Neural progenitor cell (in vitro differentiated cells): ENCODE measurements around the gene ZNF616. TPM values are rescaled to one million over a fixed set of nuclear protein-coding genes. Genes with fewer than 3 reads are reported as not detected.

Experiments
- DNase-seq: peaks from one replicate; pipeline ENCODE4 v3.0.0-alpha.2; 2016; ENCODE audit warnings: low spot score
- H2AFZ ChIP-seq: fragments of 200-600 bp; sonication (generic); replicated peaks from 2 replicates; pipeline ENCODE4 v1.6.1; 2016; ENCODE audit warnings: antibody characterized with exemption
- H3F3A ChIP-seq: fragments of 200-600 bp; sonication (generic); 2 replicates; pipeline ENCODE4 v1.6.1; 2016; ENCODE audit warnings: antibody characterized with exemption, low read depth
- H3K27ac ChIP-seq: fragments of 200-600 bp; sonication (generic); 2 replicates; pipeline ENCODE4 v1.5.1; 2016; ENCODE audit warnings: mild to moderate bottlenecking
- H3K27me3 ChIP-seq: fragments of 200-600 bp; sonication (generic); 2 replicates; pipeline ENCODE4 v1.6.1; 2016; ENCODE audit warnings: mild to moderate bottlenecking, moderate library complexity
- H3K36me3 ChIP-seq: fragments of 200-600 bp; sonication (generic); 2 replicates; pipeline ENCODE4 v1.5.1; 2016
- H3K4me1 ChIP-seq: fragments of 200-600 bp; sonication (generic); 2 replicates; pipeline ENCODE4 v1.6.1; 2016; ENCODE audit warnings: mixed run types
- H3K4me2 ChIP-seq: fragments of 200-600 bp; sonication (generic); 2 replicates; pipeline ENCODE4 v1.6.1; 2016
- H3K4me3 ChIP-seq: fragments of 200-600 bp; sonication (generic); 2 replicates; pipeline ENCODE4 v1.5.1; 2016
- H3K79me2 ChIP-seq: fragments of 200-600 bp; sonication (generic); 2 replicates; pipeline ENCODE4 v1.6.1; 2016; ENCODE audit warnings: low read depth
- H3K9ac ChIP-seq: fragments of 200-600 bp; sonication (generic); 2 replicates; pipeline ENCODE4 v1.6.1; 2016
- H3K9me3 ChIP-seq: fragments of 200-600 bp; sonication (generic); 2 replicates; pipeline ENCODE4 v1.5.1; 2016; ENCODE audit warnings: low read depth
- H4K20me1 ChIP-seq: fragments of 200-600 bp; sonication (generic); 2 replicates; pipeline ENCODE4 v1.6.1; 2016; ENCODE audit warnings: low read depth
- H3K27ac Mint-ChIP-seq: 3 replicates; pipeline ENCODE4 v1.8.0; 2021; ENCODE audit warnings: mixed read lengths
- H3K27me3 Mint-ChIP-seq: 2 replicates; pipeline ENCODE4 v1.8.0; 2022; ENCODE audit warnings: low read depth, mild to moderate bottlenecking, inconsistent platforms, moderate library complexity, mixed read lengths; ENCODE audit not compliant: insufficient read depth
- H3K36me3 Mint-ChIP-seq: 3 replicates; pipeline ENCODE4 v1.8.0; 2021; ENCODE audit warnings: mixed read lengths
- H3K4me1 Mint-ChIP-seq: 3 replicates; pipeline ENCODE4 v1.8.0; 2021; ENCODE audit warnings: mixed read lengths
- H3K4me3 Mint-ChIP-seq: 3 replicates; pipeline ENCODE4 v1.8.0; 2021; ENCODE audit warnings: mild to moderate bottlenecking, moderate library complexity, mixed read lengths
- H3K9me3 Mint-ChIP-seq: 3 replicates; pipeline ENCODE4 v1.8.0; 2020; ENCODE audit warnings: mixed read lengths
- EZH2 ChIP-seq: fragments of 200-600 bp; sonication (generic); IDR thresholded peaks from 2 replicates; pipeline ENCODE4 v1.6.1; 2017; ENCODE audit warnings: antibody characterized with exemption, mild to moderate bottlenecking, moderate library complexity
- EZH2phosphoT487 ChIP-seq: fragments of 200-600 bp; sonication (generic); IDR thresholded peaks from 2 replicates; pipeline ENCODE4 v1.6.1; 2017; ENCODE audit warnings: antibody characterized with exemption
- small RNA-seq: library from RNA; depleted of rRNA; stranded (forward); fragments of <200 nt; gene quantifications from one replicate; pipeline ENCODE3, GENCODE V24; 2015
- total RNA-seq: library from RNA; depleted of rRNA; stranded (reverse); fragments of >200 nt; gene quantifications from 2 replicates; pipeline ENCODE4 v1.2.3, GENCODE V29; 2015; ENCODE audit warnings: low replicate concordance
- TF ChIP-seq, protein P1 (sequence below): fragments of 200-600 bp; sonication (generic); IDR thresholded peaks from 2 replicates; pipeline ENCODE4 v1.5.1; 2017; ENCODE audit warnings: antibody characterized with exemption, mild to moderate bottlenecking

The ZNF616 gene
- total RNA-seq, 1 donor from 2014 or later: 38.4 TPM

DNA sequence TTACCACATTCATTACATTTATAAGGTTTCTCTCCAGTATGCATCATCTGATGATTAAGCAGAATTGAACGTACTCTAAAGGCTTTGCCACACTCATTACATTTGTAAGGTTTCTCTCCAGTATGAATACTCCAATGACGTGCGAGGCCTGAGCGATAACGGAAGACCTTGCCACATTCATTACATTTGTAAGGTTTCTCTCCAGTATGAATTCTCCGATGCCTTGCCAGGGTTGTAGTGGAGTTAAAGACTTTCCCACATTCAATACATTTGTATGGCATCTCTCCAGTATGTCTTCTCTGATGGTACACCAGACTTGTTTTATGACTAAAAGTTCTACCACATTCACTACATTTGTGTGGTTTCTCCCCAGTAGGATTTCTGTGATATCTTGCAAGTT lies 74.3 kb downstream of the ZNF616 start:
- H4K20me1 ChIP-seq: no peaks in the 10 kb centered on the region
- Mint-ChIP-seq H3K4me3 (no peak overlapping the region), H3K36me3 (peaks cover 53% of the 10 kb centered on the region), H3K9me3 (peaks cover 80% of the 10 kb centered on the region), H3K27me3 (peaks cover 2% of the 10 kb centered on the region), H3K4me1 (no peaks in the 10 kb centered on the region), H3K27ac (no peak overlapping the region)
- no peak overlapping the region for H3K4me3 ChIP-seq
- H3F3A ChIP-seq: no peaks in the 10 kb centered on the region
- H2AFZ ChIP-seq: no peak overlapping the region
- H3K36me3 ChIP-seq: peaks cover 33% of the 10 kb centered on the region
- no peak overlapping the region for H3K9ac ChIP-seq
- DNase-seq: no peak
- TF ChIP-seq EZH2 (no peak), EZH2phosphoT487 (no peak)
- TF ChIP-seq, protein P1, sequence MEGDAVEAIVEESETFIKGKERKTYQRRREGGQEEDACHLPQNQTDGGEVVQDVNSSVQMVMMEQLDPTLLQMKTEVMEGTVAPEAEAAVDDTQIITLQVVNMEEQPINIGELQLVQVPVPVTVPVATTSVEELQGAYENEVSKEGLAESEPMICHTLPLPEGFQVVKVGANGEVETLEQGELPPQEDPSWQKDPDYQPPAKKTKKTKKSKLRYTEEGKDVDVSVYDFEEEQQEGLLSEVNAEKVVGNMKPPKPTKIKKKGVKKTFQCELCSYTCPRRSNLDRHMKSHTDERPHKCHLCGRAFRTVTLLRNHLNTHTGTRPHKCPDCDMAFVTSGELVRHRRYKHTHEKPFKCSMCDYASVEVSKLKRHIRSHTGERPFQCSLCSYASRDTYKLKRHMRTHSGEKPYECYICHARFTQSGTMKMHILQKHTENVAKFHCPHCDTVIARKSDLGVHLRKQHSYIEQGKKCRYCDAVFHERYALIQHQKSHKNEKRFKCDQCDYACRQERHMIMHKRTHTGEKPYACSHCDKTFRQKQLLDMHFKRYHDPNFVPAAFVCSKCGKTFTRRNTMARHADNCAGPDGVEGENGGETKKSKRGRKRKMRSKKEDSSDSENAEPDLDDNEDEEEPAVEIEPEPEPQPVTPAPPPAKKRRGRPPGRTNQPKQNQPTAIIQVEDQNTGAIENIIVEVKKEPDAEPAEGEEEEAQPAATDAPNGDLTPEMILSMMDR: no peak
- H3K4me1 ChIP-seq: no peaks in the 10 kb centered on the region
- H3K79me2 ChIP-seq: no peaks in the 10 kb centered on the region
- H3K27me3 ChIP-seq: no peaks in the 10 kb centered on the region
- H3K4me2 ChIP-seq: no peak overlapping the region
- peaks cover 28% of the 10 kb centered on the region for H3K9me3 ChIP-seq
- no peak overlapping the region for H3K27ac ChIP-seq

Small RNA genes lying within 50 kb of the gene (small RNA-seq; reads per million reads assigned to genes)
- gene RPL37P23: 0.73 reads per million, percentile 70 among the genes with 10 or more reads in this experiment

Other genes starting within 250 kb of the ZNF616 start
- gene ZNF649, start 234.9 kb downstream of the ZNF616 start, total RNA-seq: 32.7 and 49.6 TPM in 2 replicates
- gene ZNF613, start 212.5 kb downstream of the ZNF616 start, total RNA-seq: 10.4 and 11.7 TPM in 2 replicates
- gene ZNF350, start 153.1 kb downstream of the ZNF616 start, total RNA-seq: 4.6 and 7.3 TPM in 2 replicates
- 15.9 and 31.4 TPM in 2 replicates for gene ZNF615, start 131.7 kb downstream of the ZNF616 start, total RNA-seq
- 19.1 and 21.5 TPM in 2 replicates for gene ZNF614, start 111.6 kb downstream of the ZNF616 start, total RNA-seq
- 17.7 and 23.3 TPM in 2 replicates for gene ZNF432, start 91.1 kb downstream of the ZNF616 start, total RNA-seq
- 17.6 and 18.3 TPM in 2 replicates for gene ZNF841, start 44.2 kb downstream of the ZNF616 start, total RNA-seq
- gene ZNF836, start 31.7 kb upstream of the ZNF616 start, total RNA-seq: 8.3 and 8.8 TPM in 2 replicates
- 218 and 367 TPM in 2 replicates for gene PPP2R1A, start 50.1 kb upstream of the ZNF616 start, total RNA-seq
- 27.2 and 66.1 TPM in 2 replicates for gene ZNF766, start 129.6 kb upstream of the ZNF616 start, total RNA-seq
- gene ZNF480, start 157.2 kb upstream of the ZNF616 start, total RNA-seq: 13.2 and 18.1 TPM in 2 replicates
- 13.0 and 13.1 TPM in 2 replicates for gene ZNF610, start 196.3 kb upstream of the ZNF616 start, total RNA-seq
- gene ZNF880, start 230.0 kb upstream of the ZNF616 start, total RNA-seq: 26.3 and 56.1 TPM in 2 replicates